Panc1 (cell line): ENCODE measurements around the gene VIT.

Source experiments
- POLR2AphosphoS5 ChIP-seq: IDR thresholded peaks from 2 replicates; pipeline ENCODE4 v1.6.1; 2012; ENCODE audit warnings: mild to moderate bottlenecking, low read depth, low read length, moderate library complexity
- TF ChIP-seq, protein P1 (sequence below), 2 experiments: IDR thresholded peaks; 2 replicates each; pipeline ENCODE4 v1.6.1; 2011 to 2012; ENCODE audit warnings: low read depth in 2 of 2, control low read depth in 1 of 2, low read length in 1 of 2, mild to moderate bottlenecking in 1 of 2, moderate library complexity in 1 of 2; ENCODE audit not compliant: insufficient read depth in 1 of 2
- TF ChIP-seq, protein P2 (sequence below): fragments of 450-650 bp; IDR thresholded peaks from 2 replicates; pipeline ENCODE4 v1.5.1; 2017; ENCODE audit warnings: mild to moderate bottlenecking

DNA sequence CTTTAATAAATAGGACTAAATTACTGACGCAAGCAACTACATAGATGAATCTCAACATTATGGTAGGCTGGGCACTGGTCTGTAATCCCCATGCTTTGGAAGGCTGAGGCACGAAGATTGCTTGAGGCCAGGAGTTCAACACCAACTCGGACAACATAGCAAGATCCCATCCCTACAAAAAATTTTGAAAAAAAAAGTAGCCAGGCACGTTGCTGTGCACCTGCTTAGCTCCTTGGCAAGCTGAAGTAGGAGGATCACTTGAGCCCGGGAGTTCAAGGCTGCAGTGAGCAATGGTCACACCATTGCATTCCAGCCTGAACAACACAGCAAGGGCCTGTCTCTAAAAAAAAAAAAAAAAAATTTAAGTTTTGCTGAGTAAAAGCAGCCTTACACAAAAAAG is 43.4 kb upstream of the VIT start:
- TF ChIP-seq, protein P1, sequence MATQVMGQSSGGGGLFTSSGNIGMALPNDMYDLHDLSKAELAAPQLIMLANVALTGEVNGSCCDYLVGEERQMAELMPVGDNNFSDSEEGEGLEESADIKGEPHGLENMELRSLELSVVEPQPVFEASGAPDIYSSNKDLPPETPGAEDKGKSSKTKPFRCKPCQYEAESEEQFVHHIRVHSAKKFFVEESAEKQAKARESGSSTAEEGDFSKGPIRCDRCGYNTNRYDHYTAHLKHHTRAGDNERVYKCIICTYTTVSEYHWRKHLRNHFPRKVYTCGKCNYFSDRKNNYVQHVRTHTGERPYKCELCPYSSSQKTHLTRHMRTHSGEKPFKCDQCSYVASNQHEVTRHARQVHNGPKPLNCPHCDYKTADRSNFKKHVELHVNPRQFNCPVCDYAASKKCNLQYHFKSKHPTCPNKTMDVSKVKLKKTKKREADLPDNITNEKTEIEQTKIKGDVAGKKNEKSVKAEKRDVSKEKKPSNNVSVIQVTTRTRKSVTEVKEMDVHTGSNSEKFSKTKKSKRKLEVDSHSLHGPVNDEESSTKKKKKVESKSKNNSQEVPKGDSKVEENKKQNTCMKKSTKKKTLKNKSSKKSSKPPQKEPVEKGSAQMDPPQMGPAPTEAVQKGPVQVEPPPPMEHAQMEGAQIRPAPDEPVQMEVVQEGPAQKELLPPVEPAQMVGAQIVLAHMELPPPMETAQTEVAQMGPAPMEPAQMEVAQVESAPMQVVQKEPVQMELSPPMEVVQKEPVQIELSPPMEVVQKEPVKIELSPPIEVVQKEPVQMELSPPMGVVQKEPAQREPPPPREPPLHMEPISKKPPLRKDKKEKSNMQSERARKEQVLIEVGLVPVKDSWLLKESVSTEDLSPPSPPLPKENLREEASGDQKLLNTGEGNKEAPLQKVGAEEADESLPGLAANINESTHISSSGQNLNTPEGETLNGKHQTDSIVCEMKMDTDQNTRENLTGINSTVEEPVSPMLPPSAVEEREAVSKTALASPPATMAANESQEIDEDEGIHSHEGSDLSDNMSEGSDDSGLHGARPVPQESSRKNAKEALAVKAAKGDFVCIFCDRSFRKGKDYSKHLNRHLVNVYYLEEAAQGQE (IDR thresholded peaks at IDR 0.05; ENCODE audit: insufficient read depth in 1 of 2, low read depth in 2 of 2, low read length in 1 of 2): no peak
- TF ChIP-seq, protein P2, sequence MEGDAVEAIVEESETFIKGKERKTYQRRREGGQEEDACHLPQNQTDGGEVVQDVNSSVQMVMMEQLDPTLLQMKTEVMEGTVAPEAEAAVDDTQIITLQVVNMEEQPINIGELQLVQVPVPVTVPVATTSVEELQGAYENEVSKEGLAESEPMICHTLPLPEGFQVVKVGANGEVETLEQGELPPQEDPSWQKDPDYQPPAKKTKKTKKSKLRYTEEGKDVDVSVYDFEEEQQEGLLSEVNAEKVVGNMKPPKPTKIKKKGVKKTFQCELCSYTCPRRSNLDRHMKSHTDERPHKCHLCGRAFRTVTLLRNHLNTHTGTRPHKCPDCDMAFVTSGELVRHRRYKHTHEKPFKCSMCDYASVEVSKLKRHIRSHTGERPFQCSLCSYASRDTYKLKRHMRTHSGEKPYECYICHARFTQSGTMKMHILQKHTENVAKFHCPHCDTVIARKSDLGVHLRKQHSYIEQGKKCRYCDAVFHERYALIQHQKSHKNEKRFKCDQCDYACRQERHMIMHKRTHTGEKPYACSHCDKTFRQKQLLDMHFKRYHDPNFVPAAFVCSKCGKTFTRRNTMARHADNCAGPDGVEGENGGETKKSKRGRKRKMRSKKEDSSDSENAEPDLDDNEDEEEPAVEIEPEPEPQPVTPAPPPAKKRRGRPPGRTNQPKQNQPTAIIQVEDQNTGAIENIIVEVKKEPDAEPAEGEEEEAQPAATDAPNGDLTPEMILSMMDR: no peak
- no peak for TF ChIP-seq POLR2AphosphoS5
